ENCODE data around the gene OR51V1. TPM values are rescaled to one million over a fixed set of nuclear protein-coding genes. Genes with fewer than 3 reads are reported as not detected.

Gene OR51V1
- total and polyA plus RNA-seq, 7 donors: not detected

- H3K4me1 ChIP-seq: no peaks in the 10 kb centered on the region
- WGBS, 3 donors: 51 to 74% (median 54%) methylated on average over 1 of the region's 1 CpG
- no peak overlapping the region for H3K27ac ChIP-seq
- DNase-seq (no peak), ATAC-seq (no peak)
- H3K9me3 ChIP-seq: no peaks in the 10 kb centered on the region
- H3K36me3 ChIP-seq (ENCODE audit: insufficient read depth in 1 of 2, low read depth in 1 of 2): no peaks in the 10 kb centered on the region
- TF ChIP-seq, protein P1, sequence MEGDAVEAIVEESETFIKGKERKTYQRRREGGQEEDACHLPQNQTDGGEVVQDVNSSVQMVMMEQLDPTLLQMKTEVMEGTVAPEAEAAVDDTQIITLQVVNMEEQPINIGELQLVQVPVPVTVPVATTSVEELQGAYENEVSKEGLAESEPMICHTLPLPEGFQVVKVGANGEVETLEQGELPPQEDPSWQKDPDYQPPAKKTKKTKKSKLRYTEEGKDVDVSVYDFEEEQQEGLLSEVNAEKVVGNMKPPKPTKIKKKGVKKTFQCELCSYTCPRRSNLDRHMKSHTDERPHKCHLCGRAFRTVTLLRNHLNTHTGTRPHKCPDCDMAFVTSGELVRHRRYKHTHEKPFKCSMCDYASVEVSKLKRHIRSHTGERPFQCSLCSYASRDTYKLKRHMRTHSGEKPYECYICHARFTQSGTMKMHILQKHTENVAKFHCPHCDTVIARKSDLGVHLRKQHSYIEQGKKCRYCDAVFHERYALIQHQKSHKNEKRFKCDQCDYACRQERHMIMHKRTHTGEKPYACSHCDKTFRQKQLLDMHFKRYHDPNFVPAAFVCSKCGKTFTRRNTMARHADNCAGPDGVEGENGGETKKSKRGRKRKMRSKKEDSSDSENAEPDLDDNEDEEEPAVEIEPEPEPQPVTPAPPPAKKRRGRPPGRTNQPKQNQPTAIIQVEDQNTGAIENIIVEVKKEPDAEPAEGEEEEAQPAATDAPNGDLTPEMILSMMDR (IDR thresholded peaks at IDR 0.05): no peak
- no peak overlapping the region for H3K4me3 ChIP-seq
- no peaks in the 10 kb centered on the region for H3K27me3 ChIP-seq (ENCODE audit: insufficient read depth in 3 of 3, low read length in 2 of 3)
- intact Hi-C loops (cut with DNase I): no loop called here
Measured at GRCh38 chr11:5223686-5224085, 23.2 kb upstream of the OR51V1 start.

GRCh38 chr11:5223146-5223545, 22.7 kb upstream of the OR51V1 start:
- H3K9me3 ChIP-seq: no peaks in the 10 kb centered on the region
- no peak overlapping the region for H3K4me3 ChIP-seq
- H3K36me3 ChIP-seq (ENCODE audit: insufficient read depth in 1 of 2, low read depth in 1 of 2): no peaks in the 10 kb centered on the region
- no peaks in the 10 kb centered on the region for H3K27me3 ChIP-seq (ENCODE audit: insufficient read depth in 3 of 3, low read length in 2 of 3)
- DNase-seq (no peak), ATAC-seq (no peak)
- no peaks in the 10 kb centered on the region for H3K4me1 ChIP-seq
- intact Hi-C loops (cut with DNase I): no loop called here
- no peak overlapping the region for H3K27ac ChIP-seq
- WGBS, 3 donors: 81 to 95% (median 93%) methylated on average over 6 of the region's 6 CpGs
- TF ChIP-seq, protein P1 (IDR thresholded peaks at IDR 0.05): no peak

GRCh38 chr11:5210376-5210885, 9.9 kb upstream of the OR51V1 start:
- DNase-seq: no peak
- Histone ChIP-seq H3K27ac (no peak overlapping the region), H3K27me3 (ENCODE audit: insufficient read depth in 3 of 3, low read length in 2 of 3) (no peaks in the 10 kb centered on the region), H3K4me1 (no peaks in the 10 kb centered on the region), H3K36me3 (ENCODE audit: insufficient read depth in 1 of 2, low read depth in 1 of 2) (no peaks in the 10 kb centered on the region), H3K9me3 (no peaks in the 10 kb centered on the region), H3K4me3 (no peak overlapping the region)
- TF ChIP-seq, protein P1 (IDR thresholded peaks at IDR 0.05): no peak
- no peak for ATAC-seq
- WGBS, 3 donors: 61 to 65% (median 65%) methylated on average over 7 of the region's 7 CpGs
- intact Hi-C loops (cut with DNase I): no loop called here

DNA sequence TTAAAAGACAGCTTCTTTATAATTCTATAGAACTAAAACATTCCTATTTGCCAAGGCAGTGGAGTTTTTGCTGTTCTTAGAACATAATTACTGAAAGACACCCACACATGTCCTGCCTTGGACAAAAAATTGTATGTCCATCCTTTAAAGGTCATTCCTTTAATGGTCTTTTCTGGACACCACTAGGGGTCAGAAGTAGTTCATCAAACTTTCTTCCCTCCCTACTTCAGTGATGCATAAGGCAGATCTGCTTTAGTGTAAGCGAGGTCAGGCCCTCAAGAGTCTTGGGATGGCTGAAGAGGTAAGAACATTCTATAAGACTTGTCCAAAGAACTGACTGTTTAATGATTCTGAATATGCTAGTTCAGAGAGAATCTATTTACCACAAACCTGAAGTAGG, 4.3 kb upstream of the OR51V1 start:
- DNase-seq (no peak), ATAC-seq (no peak)
- Histone ChIP-seq H3K9me3 (no peaks in the 10 kb centered on the region), H3K27ac (no peak overlapping the region), H3K27me3 (ENCODE audit: insufficient read depth in 3 of 3, low read length in 2 of 3) (no peaks in the 10 kb centered on the region), H3K4me1 (no peaks in the 10 kb centered on the region), H3K4me3 (no peak overlapping the region), H3K36me3 (ENCODE audit: insufficient read depth in 1 of 2, low read depth in 1 of 2) (no peaks in the 10 kb centered on the region)
- intact Hi-C loops (cut with DNase I): no loop called here
- 0 to 15% (median 12%) methylated on average over 1 of the region's 1 CpG for WGBS, 3 donors
- TF ChIP-seq, protein P1 (IDR thresholded peaks at IDR 0.05): peak; percentile 15

DNA sequence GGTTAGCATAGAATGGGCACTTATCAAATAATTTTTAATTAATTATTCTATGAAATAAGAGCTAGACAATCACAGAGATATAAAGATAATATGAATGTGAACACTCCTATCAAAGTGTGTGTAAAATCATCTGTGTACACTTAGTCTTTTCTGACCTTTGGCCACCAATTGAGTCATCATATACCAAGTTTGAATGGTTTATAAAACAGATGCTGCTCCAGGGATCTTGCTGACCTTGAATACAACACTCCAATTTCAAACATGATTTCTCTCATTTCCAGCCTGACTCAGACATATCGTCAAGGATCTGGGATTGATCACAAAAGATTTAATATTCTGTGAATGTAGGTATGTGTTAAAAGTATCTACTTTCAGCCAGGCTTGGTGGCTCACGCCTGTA, 2.9 kb upstream of the OR51V1 start:
- H3K9me3 ChIP-seq: no peaks in the 10 kb centered on the region
- DNase-seq (no peak), ATAC-seq (no peak)
- no peaks in the 10 kb centered on the region for H3K4me1 ChIP-seq
- H3K4me3 ChIP-seq: no peak overlapping the region
- TF ChIP-seq, protein P1 (IDR thresholded peaks at IDR 0.05): no peak
- 69 to 83% (median 71%) methylated on average over 2 of the region's 2 CpGs for WGBS, 3 donors
- intact Hi-C loops (cut with DNase I): no loop called here
- no peaks in the 10 kb centered on the region for H3K36me3 ChIP-seq (ENCODE audit: insufficient read depth in 1 of 2, low read depth in 1 of 2)
- no peaks in the 10 kb centered on the region for H3K27me3 ChIP-seq (ENCODE audit: insufficient read depth in 3 of 3, low read length in 2 of 3)
- H3K27ac ChIP-seq: no peak overlapping the region

Measured in psoas muscle (tissue), 8 donors.